IPS DF 4.7 (cell line): ENCODE measurements around the gene PCDH1.

ENCODE experiments used
- DNase-seq: peaks from one replicate; pipeline ENCODE4 v3.0.0-alpha.2; 2013; ENCODE audit warnings: low spot score; ENCODE audit errors: extremely low read depth

PCDH1 gene

GRCh38 chr5:141810702-141811101 lies 67.5 kb downstream of the PCDH1 start:
- DNase-seq, result no peak

GRCh38 chr5:141809380-141810096 lies 68.7 kb downstream of the PCDH1 start:
- no peak for DNase-seq

- no peak for DNase-seq
Observed at GRCh38 chr5:141808857-141809256, 69.4 kb downstream of the PCDH1 start.

- no peak for DNase-seq
Observed at GRCh38 chr5:141807732-141808131, 70.5 kb downstream of the PCDH1 start.

GRCh38 chr5:141807329-141807728 lies 70.9 kb downstream of the PCDH1 start:
- no peak for DNase-seq

- no peak for DNase-seq
Observed at GRCh38 chr5:141806626-141807025, 71.6 kb downstream of the PCDH1 start.

GRCh38 chr5:141805874-141806595 lies 72.2 kb downstream of the PCDH1 start:
- no peak for DNase-seq

- DNase-seq, result no peak
Observed at GRCh38 chr5:141804475-141804874, 73.7 kb downstream of the PCDH1 start.
